ENCODE measurements around the gene DBI. TPM values are rescaled to one million over a fixed set of nuclear protein-coding genes. Genes with fewer than 3 reads are reported as not detected.
A peak's percentile ranks its signal among the peaks of the same experiment; 100 is the strongest.
"Not testable (repeated sequence)": the region's sequence is repeated elsewhere in the genome, so short reads cannot be mapped to it uniquely, and the experiment has no call there.

DBI gene
- total RNA-seq, 2 experiments from 2014 or later = 151 to 179 TPM

DNA sequence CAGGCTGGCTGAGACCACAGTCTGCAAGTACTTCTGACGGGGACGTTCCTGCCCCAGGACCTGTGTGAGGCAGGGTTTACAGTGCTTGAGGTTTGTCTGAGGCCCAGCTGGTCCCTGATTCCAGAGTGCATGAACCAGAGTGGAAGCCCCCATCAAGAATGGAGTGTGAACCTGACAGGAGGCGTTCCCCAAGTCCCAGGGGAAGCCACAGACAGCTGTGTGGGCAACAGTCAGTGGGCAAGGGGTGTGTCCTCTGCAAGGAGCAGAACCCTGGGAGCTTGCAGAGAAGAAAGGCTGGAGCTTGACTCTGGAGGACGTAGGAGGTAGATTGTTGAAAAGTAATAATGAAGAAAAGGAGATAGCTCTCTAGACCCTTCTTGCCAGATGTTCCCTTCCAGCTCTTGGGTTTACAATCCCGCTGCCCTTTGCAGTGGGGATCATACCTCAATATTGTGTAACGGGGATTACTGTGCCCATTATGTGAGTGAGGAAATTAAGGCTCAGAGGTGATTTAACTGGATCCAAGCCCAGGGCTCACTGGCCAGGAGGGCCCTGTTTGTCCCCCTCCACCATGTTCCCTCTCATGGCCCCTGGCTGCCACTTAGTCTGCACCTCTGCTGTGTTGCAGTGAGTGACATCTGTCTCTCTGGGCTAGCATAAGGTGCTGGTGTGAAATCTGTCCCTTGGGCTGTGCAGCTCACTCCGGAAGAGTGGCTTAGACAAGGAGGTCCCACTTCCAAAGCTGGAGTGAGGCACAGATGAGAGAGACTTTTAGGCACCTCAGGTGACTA is 6.2 kb downstream of the DBI start:
- Mint-ChIP-seq H3K27ac (no peak overlapping the region), H3K9me3 (ENCODE audit: low read depth) (no peaks in the 10 kb centered on the region), H3K36me3 (peaks cover 55% of the 10 kb centered on the region), H3K4me1 (peaks cover 17% of the 10 kb centered on the region), H3K4me3 (no peak overlapping the region), H3K27me3 (no peaks in the 10 kb centered on the region)
- CTCF ChIA-PET = no interaction called here
- ATAC-seq (no peak), DNase-seq (no peak)

DNA sequence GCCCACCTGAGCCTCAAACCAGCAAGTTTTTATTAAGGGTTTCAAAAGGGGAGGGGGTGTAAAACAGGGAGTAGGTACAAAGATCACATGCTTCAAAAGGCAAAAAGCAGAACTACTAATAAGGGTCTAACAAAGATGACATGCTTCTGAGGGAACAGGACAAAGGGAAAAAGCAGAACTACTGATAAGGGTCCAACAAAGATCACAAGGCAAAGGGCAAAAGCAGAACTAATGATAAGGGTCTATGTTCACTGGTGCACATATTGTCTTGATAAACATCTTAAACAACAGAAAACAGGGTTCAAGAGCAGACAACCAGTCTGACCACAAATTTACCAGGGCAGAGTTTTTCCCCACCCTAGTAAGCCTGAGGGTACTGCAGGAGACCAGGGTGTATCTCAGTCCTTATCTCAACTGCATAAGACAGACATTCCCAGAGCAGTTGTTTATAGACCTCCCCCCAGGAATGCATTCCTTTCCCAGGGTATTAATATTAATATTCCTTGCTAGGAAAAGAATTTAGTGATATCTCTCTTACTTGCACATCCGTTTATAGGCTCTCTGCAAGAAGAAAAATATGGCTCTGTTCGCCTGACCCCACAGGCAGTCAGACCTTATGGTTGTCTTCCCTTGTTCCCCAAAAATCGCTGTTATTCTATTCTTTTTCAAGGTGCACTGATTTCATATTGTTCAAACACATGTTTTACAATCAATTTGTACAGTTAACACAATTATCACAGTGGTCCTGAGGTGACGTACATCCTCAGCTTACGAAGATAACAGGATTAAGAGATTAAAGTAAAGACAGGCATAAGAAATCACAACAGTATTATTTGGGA is 7.3 kb downstream of the DBI start:
- H3K9me3 Mint-ChIP-seq (ENCODE audit: low read depth); H3K27me3 Mint-ChIP-seq; DNase-seq; H3K27ac Mint-ChIP-seq; H3K4me1 Mint-ChIP-seq; H3K4me3 Mint-ChIP-seq; ATAC-seq; CTCF ChIA-PET: not testable (repeated sequence)
- H3K36me3 Mint-ChIP-seq = peaks cover 47% of the 10 kb centered on the region

DNA sequence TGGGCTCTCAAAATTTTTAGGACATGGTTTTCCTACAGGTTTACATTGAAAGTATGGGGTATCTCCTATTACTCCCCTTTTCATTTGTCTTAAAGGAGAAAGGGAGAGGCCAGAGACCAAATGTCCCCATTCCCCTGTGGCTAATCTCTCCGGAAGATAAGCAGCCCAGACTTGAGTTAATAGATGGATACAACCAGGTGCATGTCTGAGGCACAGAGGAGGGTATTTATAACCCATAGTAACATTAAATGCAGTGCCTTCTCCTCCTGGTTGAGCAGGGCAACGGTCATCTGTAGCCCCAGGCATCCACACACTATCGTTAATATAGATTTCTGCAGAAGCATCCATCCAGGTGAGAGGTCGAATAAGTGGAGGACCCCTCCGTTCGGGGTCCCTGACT is 9.6 kb downstream of the DBI start:
- CTCF ChIA-PET; ATAC-seq; DNase-seq; H3K4me3 Mint-ChIP-seq; H3K4me1 Mint-ChIP-seq; H3K27ac Mint-ChIP-seq; H3K9me3 Mint-ChIP-seq (ENCODE audit: low read depth): not testable (repeated sequence)
- peaks cover 12% of the 10 kb centered on the region for H3K27me3 Mint-ChIP-seq
- H3K36me3 Mint-ChIP-seq = peaks cover 29% of the 10 kb centered on the region

DNA sequence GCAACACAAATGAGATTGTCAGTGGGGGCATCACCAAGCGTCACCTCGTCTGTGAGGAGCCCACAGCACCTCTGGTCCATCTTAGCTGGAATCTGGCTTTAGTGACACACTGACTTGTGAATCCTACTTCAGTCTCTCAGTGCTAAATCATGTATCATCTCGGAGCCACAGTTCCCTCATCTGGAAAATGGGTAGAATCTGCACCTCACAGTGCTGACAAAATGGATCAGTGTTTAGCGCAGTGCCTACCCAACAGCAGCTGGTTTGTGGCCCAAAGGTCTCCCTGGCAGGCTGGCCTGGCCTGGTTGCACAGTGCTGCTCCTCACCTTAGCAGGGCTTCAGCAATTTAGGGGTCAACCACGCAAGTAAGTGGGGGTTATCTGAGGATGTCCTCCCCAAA is 10.0 kb downstream of the DBI start:
- H3K27me3 Mint-ChIP-seq = peaks cover 14% of the 10 kb centered on the region
- no peaks in the 10 kb centered on the region for H3K4me1 Mint-ChIP-seq
- ATAC-seq (no peak), DNase-seq (peak; percentile 37)
- H3K4me3 Mint-ChIP-seq = no peak overlapping the region
- CTCF ChIA-PET = no interaction called here
- H3K27ac Mint-ChIP-seq = no peak overlapping the region
- no peaks in the 10 kb centered on the region for H3K9me3 Mint-ChIP-seq (ENCODE audit: low read depth)
- peaks cover 26% of the 10 kb centered on the region for H3K36me3 Mint-ChIP-seq

DNA sequence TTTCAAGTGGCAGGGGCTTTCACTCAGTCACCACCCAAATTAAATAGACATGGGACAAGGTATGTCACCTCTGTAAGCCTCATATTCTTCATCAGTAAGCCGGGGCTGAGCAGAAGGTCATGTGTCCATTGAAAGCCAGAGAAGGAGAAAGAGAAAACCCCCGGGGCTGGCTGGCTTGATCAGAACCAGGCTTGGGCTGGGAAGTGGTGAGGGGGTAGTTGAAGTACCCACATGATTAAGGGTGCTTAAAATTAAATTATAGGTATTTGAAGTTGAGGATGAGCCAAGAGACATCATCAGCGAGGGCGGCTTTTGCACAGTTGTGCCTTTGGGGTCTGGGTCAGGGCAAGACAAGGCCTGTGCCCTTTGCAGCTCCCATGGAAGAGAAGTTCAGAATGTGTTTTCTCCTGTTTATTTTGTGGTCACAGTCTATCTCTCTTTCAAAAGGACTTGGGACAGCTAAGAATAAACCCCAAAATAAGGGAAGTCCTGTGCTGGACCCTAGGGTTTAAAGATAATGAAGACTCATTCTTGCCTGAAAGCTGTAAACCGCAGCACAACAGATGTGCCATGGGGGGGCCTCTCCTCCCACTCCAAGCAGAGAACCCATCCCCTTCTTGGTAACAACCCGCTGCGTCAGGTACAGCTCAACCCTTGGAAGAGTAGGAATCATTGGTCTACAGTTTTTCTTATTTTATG is 10.7 kb downstream of the DBI start:
- Mint-ChIP-seq H3K4me3 (no peak overlapping the region), H3K4me1 (no peaks in the 10 kb centered on the region), H3K9me3 (ENCODE audit: low read depth) (no peaks in the 10 kb centered on the region), H3K27ac (no peak overlapping the region), H3K36me3 (peaks cover 19% of the 10 kb centered on the region), H3K27me3 (peaks cover 20% of the 10 kb centered on the region)
- ATAC-seq = no peak
- no peak for DNase-seq
- CTCF ChIA-PET = no interaction called here

DNA sequence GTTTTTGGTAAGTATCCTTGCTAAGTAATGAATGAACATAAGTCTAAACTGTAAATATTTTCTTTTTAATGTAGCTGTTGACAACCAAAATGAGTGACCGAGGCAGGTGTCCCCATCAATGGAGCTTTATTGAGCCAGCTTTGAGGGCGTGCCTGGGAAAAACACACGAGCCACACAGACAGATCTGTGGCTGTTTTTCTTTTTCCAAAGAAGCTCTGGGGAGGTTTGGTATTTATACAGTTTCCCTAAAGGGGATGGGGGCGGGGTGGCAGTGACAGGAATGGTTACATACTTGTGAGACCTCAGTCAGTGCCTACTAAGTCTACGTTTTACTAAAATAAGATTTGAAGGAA is 11.2 kb downstream of the DBI start:
- H3K4me1 Mint-ChIP-seq = no peaks in the 10 kb centered on the region
- H3K36me3 Mint-ChIP-seq = peaks cover 14% of the 10 kb centered on the region
- H3K27me3 Mint-ChIP-seq = peaks cover 23% of the 10 kb centered on the region
- H3K27ac Mint-ChIP-seq = no peak overlapping the region
- DNase-seq (peak; percentile 4), ATAC-seq (no peak)
- H3K4me3 Mint-ChIP-seq = no peak overlapping the region
- CTCF ChIA-PET = no interaction called here
- no peaks in the 10 kb centered on the region for H3K9me3 Mint-ChIP-seq (ENCODE audit: low read depth)

DNA sequence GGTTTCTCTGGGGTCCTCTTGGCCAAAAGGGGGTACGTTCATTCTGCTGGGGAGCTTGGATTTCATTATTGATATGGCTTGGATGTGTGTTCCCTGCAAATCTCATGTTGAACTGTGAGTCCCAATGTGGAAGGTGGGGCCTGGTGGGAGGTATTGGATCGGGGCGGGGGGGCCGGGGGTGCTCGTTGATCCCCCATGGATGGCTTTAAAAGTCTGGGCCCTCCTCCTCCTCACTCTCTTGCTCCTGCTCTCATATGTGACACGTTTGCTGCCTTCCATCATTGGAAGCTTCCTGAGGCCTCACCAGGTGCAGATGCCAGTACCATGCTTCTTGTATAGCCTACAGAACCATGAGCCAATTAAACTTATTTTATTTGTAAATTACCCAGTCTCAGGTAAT is 11.8 kb downstream of the DBI start:
- Mint-ChIP-seq H3K36me3 (peaks cover 9% of the 10 kb centered on the region), H3K27me3 (peaks cover 28% of the 10 kb centered on the region), H3K9me3 (ENCODE audit: low read depth) (no peaks in the 10 kb centered on the region), H3K4me3 (no peak overlapping the region), H3K27ac (no peak overlapping the region), H3K4me1 (no peaks in the 10 kb centered on the region)
- CTCF ChIA-PET = no interaction called here
- DNase-seq (no peak), ATAC-seq (no peak)

DNA sequence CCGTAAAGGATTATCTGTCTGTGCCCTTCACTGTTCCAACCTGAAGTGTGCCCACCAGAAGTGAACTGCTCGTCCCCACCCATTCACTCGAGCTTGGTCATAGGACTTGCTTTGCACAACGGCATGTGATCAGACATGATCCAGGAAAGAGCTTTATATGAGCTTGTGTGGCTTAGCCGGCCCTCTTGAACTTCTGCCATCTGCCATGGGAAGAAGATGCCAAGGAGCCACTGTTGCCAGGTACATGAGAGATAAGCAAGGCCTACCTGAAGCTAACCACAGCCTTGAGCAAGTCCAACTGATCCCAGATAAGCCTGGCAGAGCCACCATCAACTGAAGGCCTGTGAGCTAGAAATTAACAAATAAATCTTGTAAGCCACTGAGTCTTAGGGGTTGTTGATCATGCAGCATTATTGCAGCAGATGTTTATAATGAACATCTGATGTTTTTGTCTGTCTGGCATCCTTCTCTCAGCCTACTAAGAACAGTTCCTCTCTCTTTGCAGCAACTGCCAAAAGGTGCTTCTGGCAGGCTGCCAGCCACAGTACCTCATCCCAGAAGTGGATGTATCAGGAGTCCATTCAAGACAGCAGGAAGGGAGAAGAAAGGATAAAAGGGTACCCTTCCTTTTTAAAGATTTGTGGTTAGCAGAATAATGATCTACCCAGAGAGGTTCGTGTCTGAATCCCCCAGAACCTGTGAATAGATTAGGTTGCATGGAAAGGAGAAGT is 16.8 kb downstream of the DBI start:
- H3K27me3 Mint-ChIP-seq = peaks cover 43% of the 10 kb centered on the region

DNA sequence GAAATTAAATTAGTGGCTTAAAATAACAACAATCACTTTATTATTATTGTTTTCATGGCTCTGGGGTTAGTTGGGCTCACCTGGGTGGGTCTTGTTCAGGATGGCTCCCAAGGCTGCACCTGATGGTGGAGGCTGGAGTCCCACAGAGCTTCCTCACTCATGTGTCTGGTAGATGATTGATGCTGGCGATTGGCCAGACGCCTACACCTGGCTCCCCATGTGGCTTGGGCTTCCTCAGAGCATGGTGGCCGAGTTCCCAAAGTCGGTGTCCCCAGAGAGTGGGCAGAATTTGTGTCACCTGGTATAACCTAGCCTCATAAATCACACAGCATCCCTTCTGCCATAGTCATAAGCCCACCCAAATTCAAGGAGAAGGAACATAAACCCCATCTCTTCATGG is 18.2 kb downstream of the DBI start:
- H3K27me3 Mint-ChIP-seq = peaks cover 42% of the 10 kb centered on the region
- CTCF ChIA-PET = no interaction called here

More for the DNA sequence above, 16.8 kb downstream of the DBI start:
- ATAC-seq = no peak
- Mint-ChIP-seq H3K4me3 (no peak overlapping the region), H3K36me3 (no peaks in the 10 kb centered on the region), H3K4me1 (peaks cover 6% of the 10 kb centered on the region), H3K9me3 (ENCODE audit: low read depth) (no peaks in the 10 kb centered on the region), H3K27ac (no peak overlapping the region)
- CTCF ChIA-PET = no interaction called here
- DNase-seq = no peak

DNA sequence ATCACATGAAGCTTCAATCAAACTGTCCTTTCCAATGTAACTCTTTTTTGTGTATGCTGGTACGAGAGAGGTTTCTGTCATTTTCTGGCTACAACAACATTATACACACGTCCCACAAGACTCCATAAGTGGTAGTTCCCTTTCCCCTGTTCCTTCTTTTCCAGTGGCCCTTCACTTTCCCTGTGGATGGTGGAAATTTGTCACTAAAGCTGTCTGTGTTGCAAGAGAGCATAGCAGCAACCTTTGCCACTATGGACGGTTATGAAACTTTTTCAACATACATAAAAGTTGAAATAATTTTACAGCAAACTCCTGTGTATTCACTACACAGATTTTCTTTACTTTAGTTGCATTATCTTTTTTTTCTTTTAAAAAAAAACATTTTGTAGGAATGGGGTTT is 18.7 kb downstream of the DBI start:
- DNase-seq (no peak), ATAC-seq (no peak)
- Mint-ChIP-seq H3K27ac (no peak overlapping the region), H3K27me3 (peaks cover 40% of the 10 kb centered on the region), H3K4me1 (peaks cover 6% of the 10 kb centered on the region), H3K4me3 (no peak overlapping the region), H3K36me3 (no peaks in the 10 kb centered on the region), H3K9me3 (ENCODE audit: low read depth) (no peaks in the 10 kb centered on the region)
- CTCF ChIA-PET = no interaction called here

More for the DNA sequence above, 18.2 kb downstream of the DBI start:
- H3K36me3 Mint-ChIP-seq = no peaks in the 10 kb centered on the region
- no peak for ATAC-seq
- no peaks in the 10 kb centered on the region for H3K9me3 Mint-ChIP-seq (ENCODE audit: low read depth)
- H3K4me3 Mint-ChIP-seq = no peak overlapping the region
- H3K4me1 Mint-ChIP-seq = peaks cover 6% of the 10 kb centered on the region
- no peak overlapping the region for H3K27ac Mint-ChIP-seq
- no peak for DNase-seq

DNA sequence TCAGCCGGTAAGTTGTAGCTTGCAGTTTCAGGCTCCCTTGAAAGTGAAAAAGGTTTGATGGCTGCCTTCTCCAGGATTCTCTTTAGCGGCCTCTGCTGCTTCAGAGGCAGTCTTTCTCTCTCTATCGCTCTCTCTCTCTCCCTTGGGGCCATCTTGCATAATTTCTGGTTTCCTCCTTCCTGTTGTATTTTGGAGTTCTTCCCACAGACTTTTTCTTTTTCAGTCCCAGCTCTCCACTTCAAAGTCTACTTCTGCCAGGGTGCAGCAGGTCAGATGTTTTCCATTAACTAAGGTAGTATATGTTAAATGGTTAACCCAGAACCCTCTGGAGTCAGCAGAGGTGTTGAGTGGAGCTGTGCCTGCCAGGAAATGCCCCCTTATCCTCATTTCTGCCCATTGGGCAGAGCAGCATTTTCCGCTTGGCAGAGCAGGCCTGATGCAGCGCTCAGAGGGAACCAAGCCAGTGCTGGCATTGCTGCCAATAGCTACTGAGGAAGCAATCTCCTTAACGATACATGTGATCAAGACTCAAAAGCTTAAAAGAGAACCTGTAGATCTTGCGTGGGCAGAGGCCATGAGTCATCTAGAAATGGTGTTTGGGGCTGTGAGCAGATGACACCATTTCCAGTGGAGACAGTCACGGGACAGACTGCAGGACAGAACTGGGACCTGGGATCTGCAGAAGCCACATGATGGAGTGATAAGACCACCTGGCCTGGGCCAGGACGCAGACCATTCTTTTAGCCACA is 20.8 kb downstream of the DBI start:
- CTCF ChIA-PET = no interaction called here
- H3K27ac Mint-ChIP-seq = peak overlapping the region; percentile 47
- ATAC-seq (no peak), DNase-seq (no peak)
- no peak overlapping the region for H3K4me3 Mint-ChIP-seq
- peaks cover 6% of the 10 kb centered on the region for H3K4me1 Mint-ChIP-seq
- no peaks in the 10 kb centered on the region for H3K9me3 Mint-ChIP-seq (ENCODE audit: low read depth)
- no peaks in the 10 kb centered on the region for H3K36me3 Mint-ChIP-seq
- H3K27me3 Mint-ChIP-seq = peaks cover 33% of the 10 kb centered on the region

DNA sequence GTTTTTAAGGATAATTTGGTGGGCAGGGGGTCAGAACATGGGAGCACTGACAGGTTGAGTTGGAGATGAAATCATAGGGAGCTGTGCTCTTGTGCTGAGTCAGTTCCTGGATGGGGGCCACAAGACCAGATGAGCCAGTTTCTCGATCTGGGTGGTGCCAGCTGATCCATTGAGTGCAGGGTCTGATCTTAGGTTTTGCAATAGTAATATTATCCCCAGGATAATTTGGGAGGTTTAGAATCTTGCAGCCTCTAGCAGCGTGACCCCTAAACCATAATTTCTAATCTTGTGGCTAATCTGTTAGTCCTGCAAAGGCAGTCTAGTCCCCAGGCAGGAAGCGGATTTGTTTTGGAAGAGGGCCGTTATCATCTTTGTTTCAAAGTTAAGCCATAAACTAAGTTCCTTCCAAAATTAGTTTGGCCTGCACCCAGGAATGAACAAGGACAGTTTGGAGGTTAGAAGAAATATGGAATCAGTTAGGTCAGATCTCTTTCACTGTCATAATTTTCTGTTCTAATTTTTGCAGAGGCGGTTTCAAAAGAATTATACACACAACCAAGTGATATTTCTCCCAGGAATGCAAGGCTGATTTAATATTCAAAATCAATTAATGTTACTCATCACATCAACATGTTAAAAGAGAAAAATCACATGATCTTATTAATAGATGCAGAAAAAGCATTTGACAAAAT is 23.0 kb downstream of the DBI start:
- Mint-ChIP-seq H3K27ac (no peak overlapping the region), H3K36me3 (no peaks in the 10 kb centered on the region), H3K27me3 (peaks cover 25% of the 10 kb centered on the region), H3K4me1 (peaks cover 6% of the 10 kb centered on the region), H3K4me3 (no peak overlapping the region), H3K9me3 (ENCODE audit: low read depth) (no peaks in the 10 kb centered on the region)
- DNase-seq = no peak
- no peak for ATAC-seq
- CTCF ChIA-PET = no interaction called here
